Measurements from ENCODE around the gene NUP50.

- TF ChIP-seq, protein P1, sequence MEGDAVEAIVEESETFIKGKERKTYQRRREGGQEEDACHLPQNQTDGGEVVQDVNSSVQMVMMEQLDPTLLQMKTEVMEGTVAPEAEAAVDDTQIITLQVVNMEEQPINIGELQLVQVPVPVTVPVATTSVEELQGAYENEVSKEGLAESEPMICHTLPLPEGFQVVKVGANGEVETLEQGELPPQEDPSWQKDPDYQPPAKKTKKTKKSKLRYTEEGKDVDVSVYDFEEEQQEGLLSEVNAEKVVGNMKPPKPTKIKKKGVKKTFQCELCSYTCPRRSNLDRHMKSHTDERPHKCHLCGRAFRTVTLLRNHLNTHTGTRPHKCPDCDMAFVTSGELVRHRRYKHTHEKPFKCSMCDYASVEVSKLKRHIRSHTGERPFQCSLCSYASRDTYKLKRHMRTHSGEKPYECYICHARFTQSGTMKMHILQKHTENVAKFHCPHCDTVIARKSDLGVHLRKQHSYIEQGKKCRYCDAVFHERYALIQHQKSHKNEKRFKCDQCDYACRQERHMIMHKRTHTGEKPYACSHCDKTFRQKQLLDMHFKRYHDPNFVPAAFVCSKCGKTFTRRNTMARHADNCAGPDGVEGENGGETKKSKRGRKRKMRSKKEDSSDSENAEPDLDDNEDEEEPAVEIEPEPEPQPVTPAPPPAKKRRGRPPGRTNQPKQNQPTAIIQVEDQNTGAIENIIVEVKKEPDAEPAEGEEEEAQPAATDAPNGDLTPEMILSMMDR (IDR thresholded peaks at IDR 0.05), result no peak
- no peak for TF ChIP-seq POLR2A (IDR thresholded peaks at IDR 0.05)
- TF ChIP-seq POLR2AphosphoS5 (IDR thresholded peaks at IDR 0.05), result no peak
These were observed 24.2 kb downstream of the NUP50 start for GRCh38 chr22:45187891-45188290.
